Breast epithelium (tissue), 4 donors: ENCODE data around the gene KDF1. TPM values are rescaled to one million over a fixed set of nuclear protein-coding genes. Genes with fewer than 3 reads are reported as not detected.

Experiments used
- DNase-seq, 2 donors: peaks; one replicate each; pipeline ENCODE4 v3.0.0-alpha.2; 2019; ENCODE audit warnings: low spot score in 2 of 2
- H3K27ac ChIP-seq, 2 donors: fragments of 200-600 bp; sonication (generic) in 1 of 2; one replicate each; pipeline ENCODE4 v1.5.1; 2016 to 2019; ENCODE audit warnings: mild to moderate bottlenecking in 1 of 2
- H3K27me3 ChIP-seq, 2 donors: fragments of 200-600 bp; sonication (generic) in 1 of 2; one replicate each; pipeline versions ENCODE4 v1.5.1 to v1.6.0; 2017 to 2019; ENCODE audit warnings: control low read depth in 1 of 2, mild to moderate bottlenecking in 1 of 2
- H3K36me3 ChIP-seq: fragments of 200-600 bp; one replicate; pipeline ENCODE4 v1.5.1; 2019
- H3K4me1 ChIP-seq, 2 donors: fragments of 200-600 bp; sonication (generic); one replicate each; pipeline ENCODE4 v1.5.1; 2016 to 2019; ENCODE audit warnings: control low read depth in 1 of 2
- H3K4me3 ChIP-seq, 3 donors: fragments of 200-600 bp; sonication (generic); 1 replicate in 2 of 3; 2 replicates in 1 of 3; pipeline ENCODE4 v1.5.1; 2016 to 2019; ENCODE audit warnings: mild to moderate bottlenecking in 3 of 3, moderate library complexity in 2 of 3
- H3K9me3 ChIP-seq, 2 donors: fragments of 200-600 bp; sonication (generic) in 1 of 2; one replicate each; pipeline ENCODE4 v1.5.1; 2016 to 2019; ENCODE audit warnings: control low read depth in 1 of 2
- POLR2A ChIP-seq: fragments of 450-650 bp; IDR thresholded peaks from one replicate; pipeline ENCODE4 v1.6.1; 2016; ENCODE audit warnings: antibody characterized with exemption, mild to moderate bottlenecking, moderate library complexity
- POLR2AphosphoS5 ChIP-seq, 3 donors: sonication (generic); formaldehyde crosslinking; IDR thresholded peaks; one replicate each; pipeline ENCODE4 v1.6.1; 2017; ENCODE audit warnings: antibody characterized with exemption in 3 of 3
- intact Hi-C: fragments of 100-400 bp; cut with DNase I; formaldehyde crosslinking; loops from one replicate; pipeline ENCODE4 v1.15.1; 2023; ENCODE audit warnings: low total_unique reads
- total RNA-seq, 3 donors: library from RNA; depleted of rRNA; stranded (reverse); fragments of >200 nt; gene quantifications; one replicate each; pipeline ENCODE4 v1.1.0, GENCODE V29; 2016
- TF ChIP-seq, protein P1 (sequence below), 3 donors: fragments of 450-650 bp; IDR thresholded peaks; one replicate each; pipeline ENCODE4 v1.5.1; 2016 to 2017; ENCODE audit warnings: antibody characterized with exemption in 3 of 3, mild to moderate bottlenecking in 3 of 3, moderate library complexity in 3 of 3

The KDF1 gene
- total RNA-seq, 3 donors from 2014 or later: 10.8 to 22.2 TPM; not detected in 1

DNA sequence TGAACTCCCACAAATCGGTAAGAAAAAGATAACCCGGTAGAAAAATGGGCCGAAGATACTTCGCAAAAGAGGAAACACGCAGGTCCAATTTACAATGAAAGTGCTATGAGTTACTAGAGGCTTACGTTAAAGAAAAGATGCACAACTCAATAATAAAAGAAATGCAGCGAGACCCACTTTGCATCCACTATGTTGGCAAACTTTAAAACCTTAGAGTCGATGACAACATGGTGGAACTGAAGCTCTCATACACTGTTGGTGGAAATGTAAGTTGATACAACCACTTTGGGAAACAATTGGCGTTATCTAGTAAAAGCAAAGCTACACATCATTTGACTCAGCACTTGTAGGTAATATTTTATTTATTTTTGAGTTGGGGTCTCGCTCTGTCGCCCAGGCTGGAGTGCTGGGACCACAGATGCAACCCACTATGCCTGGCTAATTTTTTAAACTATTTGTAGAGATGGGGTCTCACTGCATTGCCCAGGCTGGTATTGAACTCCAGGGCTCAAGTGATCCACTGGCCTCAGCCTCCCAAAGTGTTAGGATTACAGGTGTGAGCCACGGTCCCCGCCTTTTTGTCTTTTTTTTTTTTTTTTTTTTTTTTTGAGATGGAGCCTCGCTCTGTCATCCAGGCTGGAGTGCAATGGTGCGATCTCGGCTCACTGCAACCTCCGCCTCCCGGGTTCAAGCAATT is 59.3 kb downstream of the KDF1 start:
- Histone ChIP-seq H3K4me3 (peak overlapping the region; percentile 85 to 98 (median 97)), H3K4me1 (peaks cover 4 to 10% of the 10 kb centered on the region in 2 donors), H3K36me3 (no peaks in the 10 kb centered on the region), H3K9me3 (no peaks in the 10 kb centered on the region), H3K27ac (peak overlapping the region; percentile 83 to 86), H3K27me3 (no peaks in the 10 kb centered on the region)
- TF ChIP-seq POLR2A: no peak
- TF ChIP-seq, protein P1, sequence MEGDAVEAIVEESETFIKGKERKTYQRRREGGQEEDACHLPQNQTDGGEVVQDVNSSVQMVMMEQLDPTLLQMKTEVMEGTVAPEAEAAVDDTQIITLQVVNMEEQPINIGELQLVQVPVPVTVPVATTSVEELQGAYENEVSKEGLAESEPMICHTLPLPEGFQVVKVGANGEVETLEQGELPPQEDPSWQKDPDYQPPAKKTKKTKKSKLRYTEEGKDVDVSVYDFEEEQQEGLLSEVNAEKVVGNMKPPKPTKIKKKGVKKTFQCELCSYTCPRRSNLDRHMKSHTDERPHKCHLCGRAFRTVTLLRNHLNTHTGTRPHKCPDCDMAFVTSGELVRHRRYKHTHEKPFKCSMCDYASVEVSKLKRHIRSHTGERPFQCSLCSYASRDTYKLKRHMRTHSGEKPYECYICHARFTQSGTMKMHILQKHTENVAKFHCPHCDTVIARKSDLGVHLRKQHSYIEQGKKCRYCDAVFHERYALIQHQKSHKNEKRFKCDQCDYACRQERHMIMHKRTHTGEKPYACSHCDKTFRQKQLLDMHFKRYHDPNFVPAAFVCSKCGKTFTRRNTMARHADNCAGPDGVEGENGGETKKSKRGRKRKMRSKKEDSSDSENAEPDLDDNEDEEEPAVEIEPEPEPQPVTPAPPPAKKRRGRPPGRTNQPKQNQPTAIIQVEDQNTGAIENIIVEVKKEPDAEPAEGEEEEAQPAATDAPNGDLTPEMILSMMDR (IDR thresholded peaks at IDR 0.05): no peak
- no peak for TF ChIP-seq POLR2AphosphoS5 (IDR thresholded peaks at IDR 0.05)
- intact Hi-C loops: no loop called here
- no peak for DNase-seq

DNA sequence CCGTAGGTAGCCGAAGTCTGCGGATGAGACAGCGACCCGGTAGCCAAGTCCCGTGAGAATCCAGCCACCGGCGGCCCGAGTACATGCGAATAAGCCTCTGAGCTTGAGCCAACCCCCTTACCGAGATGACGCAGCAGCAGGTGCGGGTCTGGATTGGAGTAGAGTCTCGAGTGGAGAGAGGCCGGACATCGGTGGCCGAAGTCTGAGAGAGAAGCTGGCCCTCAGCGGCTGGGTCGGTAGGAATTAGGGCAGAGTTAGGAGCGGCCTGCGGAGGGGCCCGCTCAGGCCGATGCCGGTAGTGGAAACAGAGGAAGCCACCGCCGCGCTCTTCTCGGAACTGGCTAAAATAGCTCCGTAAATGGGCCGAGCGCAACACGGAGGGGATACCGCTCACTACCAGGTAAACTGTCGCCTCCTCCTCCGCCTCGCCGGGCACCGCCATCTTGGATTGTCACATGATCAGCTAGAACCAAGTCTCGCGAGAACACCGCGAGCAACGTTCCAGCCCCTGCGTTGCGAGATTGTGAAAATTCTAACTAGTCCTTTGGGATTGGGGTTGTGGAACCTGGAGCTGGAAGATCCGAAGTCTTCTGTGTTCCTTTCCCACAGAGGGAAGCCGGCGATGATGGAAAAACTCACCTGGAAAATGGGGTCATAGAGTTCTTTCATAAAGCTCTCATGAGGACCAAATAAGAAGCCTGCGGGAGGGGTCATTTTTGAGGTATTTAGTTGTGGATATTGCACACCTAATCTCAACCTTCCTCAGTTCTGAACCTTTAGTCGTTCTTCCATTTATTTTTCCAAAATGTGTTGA is 60.1 kb downstream of the KDF1 start, which contains the start of gene GPATCH3:
TSS of gene GPATCH3 (minus strand) at position 467 of the 814 bp plus-strand sequence. CDS start at position 442, 25 bp downstream.
- Histone ChIP-seq H3K27me3 (no peaks in the 10 kb centered on the region), H3K27ac (peak within 1 kb of the TSS; percentile 83 to 86), H3K4me3 (peak within 1 kb of the TSS; percentile 85 to 98 (median 97)), H3K36me3 (no peaks in the 10 kb centered on the region), H3K4me1 (peaks cover 4 to 10% of the 10 kb centered on the region in 2 donors), H3K9me3 (no peaks in the 10 kb centered on the region)
- peak; percentile 90 to 93 for DNase-seq
- TF ChIP-seq POLR2A: peak; percentile 33
- TF ChIP-seq, protein P1 (IDR thresholded peaks at IDR 0.05): no peak
- peak; percentile 95 to 98 (median 97) for TF ChIP-seq POLR2AphosphoS5 (IDR thresholded peaks at IDR 0.05)
- intact Hi-C loops: no loop called here

Other genes with a start within 250 kb of the KDF1 start
- 10 to 100 TPM; 18.7 to 36.8 (median 29.7) TPM for gene PIGV, start 172.5 kb downstream of the KDF1 start, total RNA-seq
- 10 to 100 TPM; 12.3 to 35.4 (median 16.4) TPM for gene ZDHHC18, start 133.8 kb downstream of the KDF1 start, total RNA-seq
- gene SFN, start 97.3 kb downstream of the KDF1 start, total RNA-seq: 10 to 100 TPM in 2 of 3 donors, not detected in 1; 12.1 to 18.4 TPM
- gene GPN2, start 70.2 kb downstream of the KDF1 start, total RNA-seq: 10 to 100 TPM in 2 of 3 donors, 1 to 10 TPM in 1; 8.5 to 17.7 (median 13.4) TPM
- 10 to 100 TPM in 2 of 3 donors, 1 to 10 TPM in 1; 8.3 to 13.5 (median 11.8) TPM for gene GPATCH3, start 60.0 kb downstream of the KDF1 start, total RNA-seq
- not detected for gene NR0B2, start 46.5 kb downstream of the KDF1 start, total RNA-seq
- gene NUDC, start 38.7 kb downstream of the KDF1 start, total RNA-seq: 10 to 100 TPM; 47.9 to 51.5 (median 49.4) TPM
- gene TRNP1, start 33.2 kb upstream of the KDF1 start, total RNA-seq: 10 to 100 TPM in 2 of 3 donors, 1 to 10 TPM in 1; 1.6 to 27.8 (median 16.7) TPM
- 10 to 100 TPM; 15.2 to 46.2 (median 23.9) TPM for gene TENT5B, start 52.4 kb upstream of the KDF1 start, total RNA-seq
- gene SLC9A1, start 194.7 kb upstream of the KDF1 start, total RNA-seq: 10 to 100 TPM in 2 of 3 donors, 1 to 10 TPM in 1; 6.1 to 14.2 (median 13.8) TPM